MM.1S (cell line): ENCODE data around the gene NOXRED1.

ENCODE experiments used
- EZH2 ChIP-seq: fragments of 300-600 bp; sonication (generic); optimal IDR thresholded peaks from 2 replicates; pipeline ENCODE3; 2017; ENCODE audit warnings: low read depth, mild to moderate bottlenecking, antibody characterized with exemption, low read length, mixed read lengths
- EZH2phosphoT487 ChIP-seq: fragments of 300-600 bp; sonication (generic); IDR thresholded peaks from 2 replicates; pipeline ENCODE4 v1.6.1; 2018; ENCODE audit warnings: antibody characterized with exemption, low read length
- TF ChIP-seq, protein P1 (sequence below): fragments of 300-600 bp; sonication (generic); IDR thresholded peaks from 2 replicates; pipeline ENCODE4 v1.5.1; 2016; ENCODE audit warnings: antibody characterized with exemption, low read length, mixed read lengths

DNA sequence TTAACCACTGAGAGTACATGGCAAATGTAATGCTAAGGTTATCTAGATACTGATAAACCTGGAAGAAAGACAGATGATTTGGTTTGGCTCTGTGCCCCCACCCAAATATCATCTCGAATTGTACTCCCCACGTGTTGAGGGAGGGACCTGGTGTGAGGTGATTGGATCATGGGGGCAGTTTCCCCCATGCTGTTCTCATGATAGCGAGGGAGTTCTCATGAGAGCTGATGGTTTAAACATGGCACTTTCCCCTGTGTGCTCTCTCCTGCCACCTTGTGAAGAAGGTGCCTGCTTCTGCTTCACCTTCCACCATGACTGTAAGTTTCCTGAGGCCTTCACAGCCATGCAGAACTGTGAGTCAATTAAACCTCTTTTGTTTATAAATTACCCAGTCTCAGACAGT, 14.2 kb downstream of the NOXRED1 start:
- TF ChIP-seq, protein P1, sequence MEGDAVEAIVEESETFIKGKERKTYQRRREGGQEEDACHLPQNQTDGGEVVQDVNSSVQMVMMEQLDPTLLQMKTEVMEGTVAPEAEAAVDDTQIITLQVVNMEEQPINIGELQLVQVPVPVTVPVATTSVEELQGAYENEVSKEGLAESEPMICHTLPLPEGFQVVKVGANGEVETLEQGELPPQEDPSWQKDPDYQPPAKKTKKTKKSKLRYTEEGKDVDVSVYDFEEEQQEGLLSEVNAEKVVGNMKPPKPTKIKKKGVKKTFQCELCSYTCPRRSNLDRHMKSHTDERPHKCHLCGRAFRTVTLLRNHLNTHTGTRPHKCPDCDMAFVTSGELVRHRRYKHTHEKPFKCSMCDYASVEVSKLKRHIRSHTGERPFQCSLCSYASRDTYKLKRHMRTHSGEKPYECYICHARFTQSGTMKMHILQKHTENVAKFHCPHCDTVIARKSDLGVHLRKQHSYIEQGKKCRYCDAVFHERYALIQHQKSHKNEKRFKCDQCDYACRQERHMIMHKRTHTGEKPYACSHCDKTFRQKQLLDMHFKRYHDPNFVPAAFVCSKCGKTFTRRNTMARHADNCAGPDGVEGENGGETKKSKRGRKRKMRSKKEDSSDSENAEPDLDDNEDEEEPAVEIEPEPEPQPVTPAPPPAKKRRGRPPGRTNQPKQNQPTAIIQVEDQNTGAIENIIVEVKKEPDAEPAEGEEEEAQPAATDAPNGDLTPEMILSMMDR, result no peak
- TF ChIP-seq EZH2, result no peak
- TF ChIP-seq EZH2phosphoT487, result no peak
